Mesothelial cell of epicardium (in vitro differentiated cells): Measurements from ENCODE around the gene B3GALT5. TPM values are rescaled to one million over a fixed set of nuclear protein-coding genes. Genes with fewer than 3 reads are reported as not detected.

Experiments used
- DNase-seq, 2 experiments: peaks; one replicate each; pipeline ENCODE4 v3.0.0; 2021; ENCODE audit warnings: low spot score in 2 of 2; ENCODE audit not compliant: unreplicated experiment in 2 of 2
- H3K27ac Mint-ChIP-seq: 2 replicates; pipeline ENCODE4 v1.8.0; 2021; ENCODE audit warnings: mixed read lengths
- H3K27me3 Mint-ChIP-seq: 2 replicates; pipeline ENCODE4 v1.8.0; 2021; ENCODE audit warnings: low read depth, mixed read lengths
- H3K36me3 Mint-ChIP-seq: 2 replicates; pipeline ENCODE4 v1.8.0; 2021; ENCODE audit warnings: mixed read lengths
- H3K4me1 Mint-ChIP-seq: 2 replicates; pipeline ENCODE4 v1.8.0; 2021; ENCODE audit warnings: mixed read lengths
- H3K4me3 Mint-ChIP-seq: 2 replicates; pipeline ENCODE4 v1.8.0; 2021; ENCODE audit warnings: mild to moderate bottlenecking, moderate library complexity, mixed read lengths
- H3K9me3 Mint-ChIP-seq: 2 replicates; pipeline ENCODE4 v1.8.0; 2021; ENCODE audit warnings: mixed read lengths
- total RNA-seq: library from RNA; stranded (reverse); gene quantifications from 3 replicates; pipeline ENCODE4 v1.2.1, GENCODE V29; 2021
- TF ChIP-seq, protein P1 (sequence below): fragments of 200-600 bp; sonication (generic); IDR thresholded peaks from one replicate; pipeline ENCODE4 v1.5.0; 2021; ENCODE audit warnings: antibody characterized with exemption; ENCODE audit not compliant: unreplicated experiment

B3GALT5 gene
- total RNA-seq, 1 donor from 2014 or later: 6.8 TPM

- Mint-ChIP-seq H3K9me3 (peaks cover 4% of the 10 kb centered on the region), H3K27me3 (no peaks in the 10 kb centered on the region), H3K36me3 (peaks cover 26% of the 10 kb centered on the region), H3K4me3 (no peak overlapping the region), H3K4me1 (peaks cover 28% of the 10 kb centered on the region), H3K27ac (peak overlapping the region; percentile 97)
- TF ChIP-seq, protein P1, sequence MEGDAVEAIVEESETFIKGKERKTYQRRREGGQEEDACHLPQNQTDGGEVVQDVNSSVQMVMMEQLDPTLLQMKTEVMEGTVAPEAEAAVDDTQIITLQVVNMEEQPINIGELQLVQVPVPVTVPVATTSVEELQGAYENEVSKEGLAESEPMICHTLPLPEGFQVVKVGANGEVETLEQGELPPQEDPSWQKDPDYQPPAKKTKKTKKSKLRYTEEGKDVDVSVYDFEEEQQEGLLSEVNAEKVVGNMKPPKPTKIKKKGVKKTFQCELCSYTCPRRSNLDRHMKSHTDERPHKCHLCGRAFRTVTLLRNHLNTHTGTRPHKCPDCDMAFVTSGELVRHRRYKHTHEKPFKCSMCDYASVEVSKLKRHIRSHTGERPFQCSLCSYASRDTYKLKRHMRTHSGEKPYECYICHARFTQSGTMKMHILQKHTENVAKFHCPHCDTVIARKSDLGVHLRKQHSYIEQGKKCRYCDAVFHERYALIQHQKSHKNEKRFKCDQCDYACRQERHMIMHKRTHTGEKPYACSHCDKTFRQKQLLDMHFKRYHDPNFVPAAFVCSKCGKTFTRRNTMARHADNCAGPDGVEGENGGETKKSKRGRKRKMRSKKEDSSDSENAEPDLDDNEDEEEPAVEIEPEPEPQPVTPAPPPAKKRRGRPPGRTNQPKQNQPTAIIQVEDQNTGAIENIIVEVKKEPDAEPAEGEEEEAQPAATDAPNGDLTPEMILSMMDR: no peak
- no peak for DNase-seq
Observed at GRCh38 chr21:39659070-39659815, 46.5 kb downstream of the B3GALT5 start.

GRCh38 chr21:39660191-39660980 is 47.6 kb downstream of the B3GALT5 start:
- H3K9me3 Mint-ChIP-seq: no peaks in the 10 kb centered on the region
- TF ChIP-seq, protein P1: no peak
- no peaks in the 10 kb centered on the region for H3K27me3 Mint-ChIP-seq
- H3K27ac Mint-ChIP-seq: peak overlapping the region; percentile 97
- DNase-seq: peak in 1 of 2 experiments; percentile 67
- H3K4me3 Mint-ChIP-seq: peak overlapping the region; percentile 5
- peaks cover 28% of the 10 kb centered on the region for H3K4me1 Mint-ChIP-seq
- peaks cover 27% of the 10 kb centered on the region for H3K36me3 Mint-ChIP-seq

DNA sequence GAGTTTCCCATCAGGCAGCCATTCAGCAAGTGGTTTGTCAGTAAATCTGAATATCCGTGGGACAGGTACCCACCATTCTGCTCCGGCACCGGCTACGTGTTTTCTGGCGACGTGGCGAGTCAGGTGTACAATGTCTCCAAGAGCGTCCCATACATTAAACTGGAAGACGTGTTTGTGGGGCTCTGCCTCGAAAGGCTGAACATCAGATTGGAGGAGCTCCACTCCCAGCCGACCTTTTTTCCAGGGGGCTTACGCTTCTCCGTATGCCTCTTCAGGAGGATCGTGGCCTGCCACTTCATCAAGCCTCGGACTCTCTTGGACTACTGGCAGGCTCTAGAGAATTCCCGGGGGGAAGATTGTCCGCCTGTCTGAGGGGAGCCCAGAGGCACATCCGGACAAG is 48.4 kb downstream of the B3GALT5 start:
- no peaks in the 10 kb centered on the region for H3K9me3 Mint-ChIP-seq
- TF ChIP-seq, protein P1: no peak
- peak overlapping the region; percentile 97 for H3K27ac Mint-ChIP-seq
- H3K36me3 Mint-ChIP-seq: peaks cover 29% of the 10 kb centered on the region
- H3K4me3 Mint-ChIP-seq: no peak overlapping the region
- H3K27me3 Mint-ChIP-seq: no peaks in the 10 kb centered on the region
- DNase-seq: no peak
- H3K4me1 Mint-ChIP-seq: peaks cover 28% of the 10 kb centered on the region

DNA sequence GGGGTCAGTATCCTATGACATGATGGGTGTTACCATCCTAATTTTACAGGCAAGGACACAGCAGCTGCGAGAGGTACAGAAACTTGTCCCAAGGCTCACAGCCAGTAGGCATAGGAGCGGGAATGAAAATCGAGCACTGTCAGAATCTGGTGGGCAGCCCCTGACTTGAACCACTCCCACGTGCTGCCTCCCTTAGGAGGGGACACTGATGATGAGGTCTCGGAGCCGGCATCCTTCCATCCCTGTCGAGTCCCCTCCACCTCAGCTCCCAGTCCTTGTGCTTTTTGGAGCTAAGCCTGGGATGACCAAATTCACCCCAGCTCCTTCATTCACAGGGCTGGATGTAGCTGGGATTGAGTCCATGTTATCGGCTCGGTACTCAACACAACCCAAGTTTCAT is 49.0 kb downstream of the B3GALT5 start:
- no peaks in the 10 kb centered on the region for H3K27me3 Mint-ChIP-seq
- H3K36me3 Mint-ChIP-seq: peaks cover 25% of the 10 kb centered on the region
- peaks cover 30% of the 10 kb centered on the region for H3K4me1 Mint-ChIP-seq
- no peak for DNase-seq
- no peaks in the 10 kb centered on the region for H3K9me3 Mint-ChIP-seq
- H3K4me3 Mint-ChIP-seq: no peak overlapping the region
- no peak overlapping the region for H3K27ac Mint-ChIP-seq
- TF ChIP-seq, protein P1: no peak

DNA sequence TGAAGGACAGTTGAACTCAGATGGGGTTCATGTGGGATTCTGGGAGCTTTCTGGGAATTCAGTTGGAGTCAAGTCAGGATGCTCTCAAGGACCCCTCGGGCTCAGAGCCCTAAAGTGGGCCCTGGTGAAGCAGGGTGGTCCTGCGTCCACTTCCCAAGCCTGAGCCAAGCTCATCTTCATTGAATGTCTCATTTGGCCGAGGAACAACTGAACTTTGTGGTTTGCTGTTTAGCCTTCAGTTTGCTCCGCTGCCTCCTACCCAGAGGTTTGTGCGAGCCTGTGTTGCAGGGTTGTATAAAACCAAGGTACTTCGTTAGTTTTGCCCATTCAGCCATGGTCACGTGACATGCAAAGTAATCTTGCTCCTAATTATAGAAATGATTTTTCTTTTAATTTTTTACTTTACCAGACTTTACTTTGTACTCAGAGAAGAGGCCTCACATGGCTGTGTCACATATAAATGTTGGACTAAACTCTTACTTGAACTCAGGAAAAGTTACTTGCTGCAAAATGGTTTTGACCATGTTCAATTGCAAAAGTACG is 49.7 kb downstream of the B3GALT5 start:
- DNase-seq: no peak
- TF ChIP-seq, protein P1: no peak
- H3K27me3 Mint-ChIP-seq: no peaks in the 10 kb centered on the region
- H3K4me3 Mint-ChIP-seq: no peak overlapping the region
- H3K36me3 Mint-ChIP-seq: peaks cover 24% of the 10 kb centered on the region
- peaks cover 38% of the 10 kb centered on the region for H3K4me1 Mint-ChIP-seq
- H3K9me3 Mint-ChIP-seq: no peaks in the 10 kb centered on the region
- H3K27ac Mint-ChIP-seq: no peak overlapping the region
